Stimulated activated naive B cell treated with anti-CD40 and anti-IgM and Interleukin-4, amounts not matched to agents 10 μg/mL and 1 μg/mL and 100 μg/mL, for 72 hours (primary cell): ENCODE data around the gene ACP5.
A peak's percentile ranks its signal among the peaks of the same experiment; 100 is the strongest.

Source experiments
- ATAC-seq, 2 donors: fragments of 150-1000 bp; cut with Tn5 transposase; replicated peaks; 2 replicates each; pipeline ENCODE4 v1.10.0; 2021; ENCODE audit warnings: moderate library complexity in 1 of 2
- DNase-seq: peaks from one replicate; pipeline ENCODE4 v3.0.0; 2021
- H3K27ac Mint-ChIP-seq: one replicate; pipeline ENCODE4 v1.8.0; 2022; ENCODE audit warnings: mild to moderate bottlenecking, mixed read lengths
- H3K27me3 Mint-ChIP-seq, 2 donors: one replicate each; pipeline ENCODE4 v1.8.0; 2022; ENCODE audit warnings: mixed read lengths in 2 of 2
- H3K36me3 Mint-ChIP-seq, 2 donors: one replicate each; pipeline ENCODE4 v1.8.0; 2022; ENCODE audit warnings: mixed read lengths in 2 of 2, mild to moderate bottlenecking in 1 of 2
- H3K4me1 Mint-ChIP-seq, 2 donors: one replicate each; pipeline ENCODE4 v1.8.0; 2022; ENCODE audit warnings: mixed read lengths in 2 of 2, mild to moderate bottlenecking in 1 of 2
- H3K4me3 Mint-ChIP-seq, 2 donors: one replicate each; pipeline ENCODE4 v1.8.0; 2022; ENCODE audit warnings: mild to moderate bottlenecking in 2 of 2, mixed read lengths in 2 of 2, moderate library complexity in 1 of 2
- H3K9me3 Mint-ChIP-seq, 2 donors: one replicate each; pipeline ENCODE4 v1.8.0; 2022; ENCODE audit warnings: mixed read lengths in 2 of 2, mild to moderate bottlenecking in 1 of 2

ACP5 gene

DNA sequence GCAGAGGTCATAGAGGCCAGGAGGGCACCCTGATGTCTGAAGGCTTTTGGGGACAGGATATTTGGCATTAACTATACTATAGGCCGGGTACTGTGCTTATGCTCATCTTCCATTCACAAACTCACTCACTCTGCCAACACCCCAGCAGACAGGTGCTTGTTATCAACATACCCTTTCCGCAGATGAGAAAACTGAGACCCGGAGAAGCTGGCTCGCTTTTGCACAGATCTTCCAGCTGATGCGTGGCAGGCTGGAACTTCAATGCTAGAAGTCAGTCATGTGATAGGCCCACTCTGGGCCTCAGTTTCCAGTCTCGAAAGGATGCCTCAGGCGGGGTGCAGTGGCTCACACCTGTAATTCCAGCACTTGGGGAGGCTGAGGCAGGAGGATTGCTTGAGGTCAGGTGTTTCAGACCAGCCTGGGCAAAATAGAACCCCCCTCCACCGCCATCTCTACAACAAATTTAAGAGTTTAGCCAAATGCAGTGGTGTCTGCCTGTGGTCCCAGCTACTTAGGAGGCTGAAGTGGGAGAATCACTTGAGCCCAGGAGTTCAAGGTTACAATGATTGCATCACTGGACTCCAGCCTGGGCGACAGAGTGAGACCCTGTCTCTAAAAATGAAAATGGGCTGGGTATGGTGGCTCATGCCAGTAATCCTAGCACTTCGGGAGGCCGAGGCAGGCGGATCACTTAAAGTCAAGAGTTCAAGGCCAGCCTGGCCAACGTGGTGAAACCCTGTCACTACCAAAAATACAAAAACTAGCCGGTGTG, 29.3 kb downstream of the ACP5 start:
- Mint-ChIP-seq H3K27ac (no peak overlapping the region), H3K27me3 (peaks cover 4 to 13% of the 10 kb centered on the region in 2 donors), H3K36me3 (peaks cover 17 to 24% of the 10 kb centered on the region in 2 donors), H3K9me3 (no peaks in the 10 kb centered on the region), H3K4me3 (no peak overlapping the region), H3K4me1 (peaks cover 6 to 8% of the 10 kb centered on the region in 2 donors)
- no peak for DNase-seq
- no peak for ATAC-seq

- no peak for DNase-seq
- H3K4me3 Mint-ChIP-seq: no peak overlapping the region
- H3K27ac Mint-ChIP-seq: no peak overlapping the region
- ATAC-seq: no peak
- no peaks in the 10 kb centered on the region for H3K36me3 Mint-ChIP-seq
- no peaks in the 10 kb centered on the region for H3K9me3 Mint-ChIP-seq
- H3K4me1 Mint-ChIP-seq: peaks cover 12 to 19% of the 10 kb centered on the region in 2 donors
- H3K27me3 Mint-ChIP-seq: peaks cover 27 to 35% of the 10 kb centered on the region in 2 donors
Measured at GRCh38 chr19:11541238-11541637, 36.2 kb downstream of the ACP5 start.

GRCh38 chr19:11540645-11541044, 36.8 kb downstream of the ACP5 start:
- H3K27me3 Mint-ChIP-seq: peaks cover 27 to 35% of the 10 kb centered on the region in 2 donors
- H3K36me3 Mint-ChIP-seq: no peaks in the 10 kb centered on the region
- H3K4me1 Mint-ChIP-seq: peaks cover 13 to 22% of the 10 kb centered on the region in 2 donors
- DNase-seq (no peak), ATAC-seq (no peak)
- no peak overlapping the region for H3K4me3 Mint-ChIP-seq
- H3K9me3 Mint-ChIP-seq: no peaks in the 10 kb centered on the region
- H3K27ac Mint-ChIP-seq: no peak overlapping the region

DNA sequence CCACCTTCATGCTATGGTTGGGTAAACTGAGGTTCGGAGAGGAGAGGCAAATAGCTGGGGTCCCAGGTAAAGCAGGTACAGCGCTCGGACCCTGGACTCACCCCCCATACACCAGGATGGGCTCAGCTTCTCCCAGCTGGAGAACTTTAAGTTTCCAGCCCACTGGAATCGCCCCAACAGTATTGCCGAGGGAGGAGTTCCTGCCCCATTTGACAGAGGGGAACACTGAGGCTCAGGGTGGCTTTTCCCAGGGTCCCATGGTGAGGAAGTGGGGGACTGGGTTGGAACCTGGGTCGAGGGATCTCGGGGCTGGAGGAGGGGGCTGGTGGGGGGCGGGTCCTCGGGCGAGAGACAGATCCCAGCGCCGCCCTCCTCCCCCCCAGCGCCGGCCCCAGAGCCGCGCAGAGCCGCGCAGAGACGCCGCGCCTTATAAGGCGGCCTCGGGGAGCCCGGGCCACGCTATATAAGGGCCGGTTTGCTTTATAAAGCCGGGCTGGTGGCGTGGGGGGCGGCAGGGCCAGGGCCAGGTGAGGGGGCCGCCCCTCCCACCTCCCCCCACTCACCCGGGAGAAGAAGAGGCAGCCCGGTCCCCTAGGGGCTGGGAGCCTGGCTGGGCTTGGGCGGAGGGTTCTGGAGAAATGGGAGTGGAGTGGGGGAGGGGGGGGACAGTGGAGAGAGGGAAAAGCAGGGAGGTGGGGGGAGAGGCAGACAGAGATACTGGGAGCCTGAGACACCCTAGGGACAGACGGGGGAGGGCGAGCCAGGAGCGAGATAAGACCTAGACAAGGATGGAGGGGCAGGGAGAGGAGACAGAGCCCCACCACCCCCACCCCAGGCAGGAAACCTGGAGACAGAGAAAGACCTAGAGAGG, 37.7 kb downstream of the ACP5 start:
- H3K27ac Mint-ChIP-seq: no peak overlapping the region
- no peak for ATAC-seq
- H3K27me3 Mint-ChIP-seq: peaks cover 23 to 28% of the 10 kb centered on the region in 2 donors

GRCh38 chr19:11538232-11539036, 39.0 kb downstream of the ACP5 start, which contains the start of gene CNN1:
CNN1 (plus strand) TSS chr19:11538851; CDS start chr19:11538928, 77 bp downstream.
- H3K4me1 Mint-ChIP-seq: peaks cover 24 to 41% of the 10 kb centered on the region in 2 donors
- H3K36me3 Mint-ChIP-seq: no peaks in the 10 kb centered on the region
- ATAC-seq (no peak), DNase-seq (no peak)
- H3K27me3 Mint-ChIP-seq: peaks cover 22 to 23% of the 10 kb centered on the region in 2 donors
- no peaks in the 10 kb centered on the region for H3K9me3 Mint-ChIP-seq
- H3K27ac Mint-ChIP-seq: peak within 1 kb of the TSS; percentile 69
- H3K4me3 Mint-ChIP-seq: no peak within 1 kb of the TSS

More for the DNA sequence above, 37.7 kb downstream of the ACP5 start:
- no peaks in the 10 kb centered on the region for H3K36me3 Mint-ChIP-seq
- DNase-seq: no peak
- H3K4me1 Mint-ChIP-seq: peaks cover 19 to 31% of the 10 kb centered on the region in 2 donors
- no peaks in the 10 kb centered on the region for H3K9me3 Mint-ChIP-seq
- H3K4me3 Mint-ChIP-seq: no peak overlapping the region

GRCh38 chr19:11535792-11536595, 41.5 kb downstream of the ACP5 start:
- DNase-seq: peak; percentile 81
- Mint-ChIP-seq H3K27me3 (peaks cover 19 to 22% of the 10 kb centered on the region in 2 donors), H3K4me1 (peaks cover 24 to 41% of the 10 kb centered on the region in 2 donors), H3K36me3 (no peaks in the 10 kb centered on the region), H3K4me3 (peak overlapping the region; percentile 23 to 71), H3K27ac (peak overlapping the region; percentile 21), H3K9me3 (no peaks in the 10 kb centered on the region)
- peak; percentile 87 to 91 for ATAC-seq

- no peaks in the 10 kb centered on the region for H3K9me3 Mint-ChIP-seq
- H3K36me3 Mint-ChIP-seq: no peaks in the 10 kb centered on the region
- DNase-seq: no peak
- H3K27me3 Mint-ChIP-seq: peaks cover 14 to 15% of the 10 kb centered on the region in 2 donors
- H3K27ac Mint-ChIP-seq: no peak overlapping the region
- H3K4me3 Mint-ChIP-seq: no peak overlapping the region
- H3K4me1 Mint-ChIP-seq: peaks cover 24 to 45% of the 10 kb centered on the region in 2 donors
- ATAC-seq: no peak
Measured at GRCh38 chr19:11534948-11535347, 42.5 kb downstream of the ACP5 start.

GRCh38 chr19:11534538-11534937, 42.9 kb downstream of the ACP5 start:
- H3K27me3 Mint-ChIP-seq: peaks cover 13% of the 10 kb centered on the region in 2 donors
- H3K27ac Mint-ChIP-seq: no peak overlapping the region
- H3K36me3 Mint-ChIP-seq: no peaks in the 10 kb centered on the region
- DNase-seq (no peak), ATAC-seq (no peak)
- no peaks in the 10 kb centered on the region for H3K9me3 Mint-ChIP-seq
- H3K4me1 Mint-ChIP-seq: peaks cover 24 to 45% of the 10 kb centered on the region in 2 donors
- peak overlapping the region in 1 of 2 donors; percentile 13 for H3K4me3 Mint-ChIP-seq

DNA sequence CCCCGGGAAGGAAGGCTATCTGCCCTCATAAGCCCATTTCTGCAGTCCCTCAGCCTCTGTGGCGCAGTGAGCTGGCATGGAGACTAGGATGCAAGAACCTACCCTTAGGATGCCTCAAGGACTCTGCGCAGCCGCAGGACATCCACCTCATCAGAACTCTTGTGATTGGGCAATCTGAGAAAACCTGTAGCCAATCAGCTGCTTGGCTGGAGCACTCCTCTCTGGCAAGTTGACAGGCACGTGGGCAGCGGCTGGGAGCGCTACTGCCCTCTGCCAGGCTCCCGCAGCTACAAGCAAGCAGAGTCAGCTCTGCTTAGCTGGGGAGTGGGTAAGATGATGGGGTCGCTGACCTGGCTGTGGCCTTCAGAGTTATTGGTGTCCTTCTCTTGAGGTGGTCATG, 47.0 kb downstream of the ACP5 start:
- Mint-ChIP-seq H3K27me3 (no peaks in the 10 kb centered on the region), H3K4me1 (peaks cover 20 to 43% of the 10 kb centered on the region in 2 donors), H3K4me3 (no peak overlapping the region), H3K27ac (no peak overlapping the region), H3K9me3 (no peaks in the 10 kb centered on the region), H3K36me3 (peaks cover 4% of the 10 kb centered on the region in 2 donors)
- DNase-seq (peak; percentile 33), ATAC-seq (peak in 1 of 2 donors; percentile 3)

- Mint-ChIP-seq H3K4me1 (peaks cover 11 to 27% of the 10 kb centered on the region in 2 donors), H3K27ac (peak within 1 kb of the TSS; percentile 95), H3K27me3 (no peaks in the 10 kb centered on the region), H3K4me3 (peak within 1 kb of the TSS; percentile 91 to 92), H3K36me3 (peaks cover 4% of the 10 kb centered on the region in 2 donors), H3K9me3 (no peaks in the 10 kb centered on the region)
- peak; percentile 97 to 99 for ATAC-seq
- DNase-seq: peak; percentile 96
Measured at GRCh38 chr19:11528551-11529341, 48.7 kb downstream of the ACP5 start, which contains the start of gene ECSIT. ECSIT (minus strand) TSS chr19:11529134; CDS start chr19:11519170, 9,964 bp downstream.
